A673 (cell line): ENCODE results near the gene BOD1L2. TPM values are rescaled to one million over a fixed set of nuclear protein-coding genes. Genes with fewer than 3 reads are reported as not detected.

ENCODE experiments used
- BruUV-seq: library from RNA; stranded (reverse); fragments of 400-500 nt; replicated peaks from 2 replicates; lab custom pipeline; 2021; lab: Mats Ljungman, UMichigan
- CTCF ChIA-PET: fragments of 300-600 bp; sonication (Branson Sonifier 250); formaldehyde crosslinking; loops from one replicate; lab custom pipeline; 2022; ENCODE audit warnings: antibody characterized with exemption; lab: Charles Lee
- POLR2A ChIA-PET: fragments of 300-600 bp; sonication (Branson Sonifier 250); formaldehyde crosslinking; loops from one replicate; lab custom pipeline; 2022; ENCODE audit warnings: antibody characterized with exemption; ENCODE audit not compliant: low non-redundant PET; lab: Charles Lee
- DNase-seq: peaks from one replicate; pipeline ENCODE4 v3.0.0-alpha.2; 2015; ENCODE audit warnings: low spot score
- H3K27ac ChIP-seq: fragments of 200-600 bp; sonication (generic); 2 replicates; pipeline ENCODE4 v1.5.1; 2016; ENCODE audit warnings: mixed run types, low read depth, mild to moderate bottlenecking, mixed read lengths, antibody characterized with exemption, low read length; ENCODE audit not compliant: poor library complexity, severe bottlenecking
- H3K27me3 ChIP-seq: fragments of 200-600 bp; sonication (generic); replicated peaks from 2 replicates; pipeline ENCODE4 v1.6.1; 2017; ENCODE audit warnings: mixed run types, low read depth, mild to moderate bottlenecking, mixed read lengths, antibody characterized with exemption, low read length; ENCODE audit not compliant: insufficient read depth, poor library complexity
- H3K36me3 ChIP-seq: fragments of 200-600 bp; sonication (generic); 2 replicates; pipeline ENCODE4 v1.6.1; 2016; ENCODE audit warnings: mixed run types, mild to moderate bottlenecking, mixed read lengths, antibody characterized with exemption, low read length; ENCODE audit not compliant: insufficient read depth, poor library complexity, severe bottlenecking
- H3K4me1 ChIP-seq: fragments of 200-600 bp; sonication (generic); 2 replicates; pipeline ENCODE4 v1.6.1; 2017; ENCODE audit warnings: mixed run types, mild to moderate bottlenecking, mixed read lengths, antibody characterized with exemption, low read length; ENCODE audit not compliant: insufficient read depth, poor library complexity, severe bottlenecking
- H3K4me3 ChIP-seq: fragments of 200-600 bp; sonication (generic); 2 replicates; pipeline ENCODE4 v1.5.1; 2016; ENCODE audit warnings: low read depth, mixed run types, mild to moderate bottlenecking, mixed read lengths, low read length; ENCODE audit not compliant: poor library complexity, severe bottlenecking
- H3K9me3 ChIP-seq: fragments of 200-600 bp; sonication (generic); 2 replicates; pipeline ENCODE4 v1.6.1; 2016; ENCODE audit warnings: mixed run types, low read depth, mild to moderate bottlenecking, mixed read lengths, antibody characterized with exemption, low read length; ENCODE audit not compliant: poor library complexity, severe bottlenecking
- CTCF ChIP-seq: fragments of 300-800, 200-600 bp; sonication (generic); conservative IDR thresholded peaks from 2 replicates; pipeline ENCODE4 v1.5.1; 2017; ENCODE audit warnings: low read depth, mild to moderate bottlenecking, antibody characterized with exemption, low read length, moderate library complexity, mixed read lengths
- EZH2 ChIP-seq: fragments of 200-600 bp; sonication (generic); IDR thresholded peaks from 2 replicates; pipeline ENCODE4 v1.6.1; 2017; ENCODE audit warnings: borderline replicate concordance, low read depth, mild to moderate bottlenecking, mixed read lengths, antibody characterized with exemption, low read length; ENCODE audit not compliant: poor library complexity, severe bottlenecking
- intact Hi-C: fragments of 100-400 bp; cut with micrococcal nuclease; formaldehyde crosslinking; loops from one replicate; pipeline ENCODE4 v1.10.0; 2022; ENCODE audit not compliant: unreplicated experiment
- total RNA-seq: library from RNA; stranded (reverse); gene quantifications from 2 replicates; pipeline ENCODE4 v1.2.3, GENCODE V29; 2021

BOD1L2 gene
- total RNA-seq, 1 experiment from 2014 or later, result not detected

- peaks cover 9% of the 10 kb centered on the region for H3K9me3 ChIP-seq
- peaks cover 21% of the 10 kb centered on the region for H3K27me3 ChIP-seq
- CTCF ChIA-PET, result no interaction called here
- no peak overlapping the region for H3K4me3 ChIP-seq
- no peak for TF ChIP-seq EZH2
- TF ChIP-seq CTCF, result no peak
- H3K27ac ChIP-seq, result no peak overlapping the region
- H3K4me1 ChIP-seq, result no peaks in the 10 kb centered on the region
- intact Hi-C loops, result no loop called here
- H3K36me3 ChIP-seq, result no peaks in the 10 kb centered on the region
- no TSS peak for BruUV-seq
- POLR2A ChIA-PET, result no interaction called here
- DNase-seq, result no peak
Observed at GRCh38 chr18:57185434-57185833, 38.5 kb downstream of the BOD1L2 start.

- no peak for DNase-seq
- intact Hi-C loops, result no loop called here
- peaks cover 57% of the 10 kb centered on the region for H3K27me3 ChIP-seq
- TF ChIP-seq EZH2 (no peak), CTCF (no peak)
- no peaks in the 10 kb centered on the region for H3K4me1 ChIP-seq
- peaks cover 5% of the 10 kb centered on the region for H3K9me3 ChIP-seq
- no peaks in the 10 kb centered on the region for H3K36me3 ChIP-seq
- BruUV-seq, result no TSS peak
- no peak overlapping the region for H3K27ac ChIP-seq
- CTCF ChIA-PET, result no interaction called here
- H3K4me3 ChIP-seq, result no peak overlapping the region
- POLR2A ChIA-PET, result no interaction called here
Observed at GRCh38 chr18:57188851-57189557, 42.1 kb downstream of the BOD1L2 start.

GRCh38 chr18:57190026-57190425 lies 43.1 kb downstream of the BOD1L2 start:
- DNase-seq, result no peak
- intact Hi-C loops, result no loop called here
- H3K27me3 ChIP-seq, result peaks cover 65% of the 10 kb centered on the region

More at GRCh38 chr18:57190026-57190425, 43.1 kb downstream of the BOD1L2 start:
- BruUV-seq, result no TSS peak
- TF ChIP-seq CTCF (no peak), EZH2 (no peak)
- Histone ChIP-seq H3K27ac (no peak overlapping the region), H3K9me3 (peaks cover 5% of the 10 kb centered on the region), H3K4me3 (no peak overlapping the region), H3K4me1 (no peaks in the 10 kb centered on the region), H3K36me3 (no peaks in the 10 kb centered on the region)
- CTCF ChIA-PET, result no interaction called here
- POLR2A ChIA-PET, result no interaction called here
